Heart left ventricle (tissue), 13 donors: ENCODE measurements around the gene CD40.

Experiments used
- CTCF ChIP-seq, 12 donors: fragments of 200-600 bp; sonication (generic) in 4 of 12; IDR thresholded peaks; one replicate each; pipeline versions ENCODE4 v1.5.0 to v1.8.0; 2018 to 2022; ENCODE audit warnings: antibody characterized with exemption in 12 of 12, mild to moderate bottlenecking in 5 of 12
- POLR2A ChIP-seq, 2 donors: fragments of 450-650 bp; IDR thresholded peaks; one replicate each; pipeline ENCODE4 v1.6.1; 2017; ENCODE audit warnings: antibody characterized with exemption in 2 of 2, mild to moderate bottlenecking in 2 of 2, moderate library complexity in 2 of 2
- donor health status: ischemic (EF 13 %, LVEDD 7.1; RV severe dilation, severe dysfunction).
- donor health status: DM: no; HTN: yes; CAD: no.
- donor health status: DM: no; HTN: no; CAD: no.
- donor health status: ischemic (EF 25% LVEDD 6.9; RV normal size, moderate dysfunction).
- donor health status: ischemic (EF 25% LVEDD 5.7; RV mildly dilated, moderate dysfunction).
- donor health status: ischemic (EF 35%, LVEDD 5.7; RV mildly dilated, moderate dysfunction).
- donor health status: nonischemic (EF 11% LVEDD 7.7; RV severe dilation, severe dysfunction).
- donor health status: DM: yes; HTN: yes; CAD: no.
- donor health status: PGD.
- donor health status: ischemic (EF 29% LVEDD 5.4; RV normal size, mild dysfunction).
- donor health status: nonischemic (EF 23%, LVEDD 6.1; RV moderate dilation, normal function).

- TF ChIP-seq CTCF (IDR thresholded peaks at IDR 0.05) (no peak), POLR2A (IDR thresholded peaks at IDR 0.05) (no peak)
Observed at GRCh38 chr20:46148313-46149208, 30.4 kb downstream of the CD40 start.
